B cell (primary cell): ENCODE data around the gene OTOF. TPM values are rescaled to one million over a fixed set of nuclear protein-coding genes. Genes with fewer than 3 reads are reported as not detected.

ENCODE experiments used
- ATAC-seq: fragments of 200-7000 bp; cut with Tn5 transposase; one replicate; pipeline ENCODE4 v1.10.0; 2021; ENCODE audit warnings: low read depth, mild to moderate bottlenecking, moderate number of reproducible peaks, moderate library complexity
- CTCF ChIA-PET: fragments of 350-600 bp; sonication (Branson Sonifier 250); formaldehyde crosslinking; loops from one replicate; lab custom pipeline; 2021; ENCODE audit warnings: antibody characterized with exemption, inconsistent platforms; lab: Charles Lee
- POLR2A ChIA-PET: fragments of 350-600 bp; sonication (Branson Sonifier 250); formaldehyde crosslinking; loops from one replicate; lab custom pipeline; 2021; ENCODE audit warnings: antibody characterized with exemption; lab: Charles Lee
- DNase-seq: peaks from one replicate; pipeline ENCODE4 v3.0.0; 2013
- H2AFZ ChIP-seq: 2 replicates; pipeline ENCODE4 v1.6.1; 2012; ENCODE audit warnings: mild to moderate bottlenecking, low read depth, low read length; ENCODE audit not compliant: insufficient read depth, poor library complexity, severe bottlenecking
- H3K27ac ChIP-seq, 2 donors: 1 replicate in 1 of 2; 2 replicates in 1 of 2; pipeline ENCODE4 v1.5.1; 2012 to 2013; ENCODE audit warnings: low read length in 2 of 2, mild to moderate bottlenecking in 2 of 2, moderate library complexity in 1 of 2
- H3K27me3 ChIP-seq, 4 experiments: fragments of 200-600 bp in 1 of 4; sonication (generic) in 1 of 4; replicated peaks in 1 of 4; 1 replicate in 2 of 4; 2 replicates in 2 of 4; pipeline versions ENCODE4 v1.6.1 to v1.7.0; 2013 to 2016; ENCODE audit warnings: low read length in 3 of 4, mild to moderate bottlenecking in 2 of 4, mixed read lengths in 1 of 4, moderate library complexity in 1 of 4; ENCODE audit not compliant: insufficient read depth in 4 of 4, control insufficient read depth in 3 of 4; ENCODE audit errors: control extremely low read depth in 1 of 4
- H3K36me3 ChIP-seq, 2 experiments: replicated peaks in 1 of 2; 1 replicate in 1 of 2; 2 replicates in 1 of 2; pipeline versions ENCODE4 v1.6.1 to v1.7.1; 2013; ENCODE audit warnings: low read length in 1 of 2; ENCODE audit not compliant: insufficient read depth in 2 of 2, control insufficient read depth in 1 of 2; ENCODE audit errors: control extremely low read depth in 1 of 2, extremely low read depth in 1 of 2
- H3K4me1 ChIP-seq, 2 donors: fragments of 200-600 bp in 1 of 2; sonication (generic) in 1 of 2; 1 replicate in 1 of 2; 2 replicates in 1 of 2; pipeline versions ENCODE4 v1.5.1 to v1.6.1; 2013 to 2017; ENCODE audit warnings: low read length in 2 of 2; ENCODE audit not compliant: control insufficient read depth in 2 of 2, insufficient read depth in 2 of 2
- H3K4me2 ChIP-seq: replicated peaks from 2 replicates; pipeline ENCODE3; 2012; ENCODE audit warnings: mild to moderate bottlenecking, low read depth, low read length; ENCODE audit not compliant: poor library complexity, severe bottlenecking
- H3K4me3 ChIP-seq, 5 experiments: fragments of 200-600 bp in 1 of 5; sonication (generic) in 1 of 5; 1 replicate in 3 of 5; 2 replicates in 2 of 5; pipeline versions ENCODE4 v1.5.1 to v1.7.0; 2011 to 2016; ENCODE audit warnings: low read length in 4 of 5, mild to moderate bottlenecking in 4 of 5, low read depth in 2 of 5, control low read depth in 1 of 5, moderate library complexity in 1 of 5; ENCODE audit not compliant: insufficient read depth in 1 of 5; ENCODE audit errors: control extremely low read depth in 1 of 5, extremely low read depth in 1 of 5
- H3K79me2 ChIP-seq: fragments of 200-600 bp; sonication (generic); one replicate; pipeline ENCODE4 v1.6.0; 2016; ENCODE audit warnings: low read length; ENCODE audit not compliant: control insufficient read depth, insufficient read depth
- H3K9ac ChIP-seq: fragments of 200-600 bp; sonication (generic); 2 replicates; pipeline ENCODE4 v1.6.1; 2017; ENCODE audit warnings: mild to moderate bottlenecking, low read length, moderate library complexity
- H3K9me3 ChIP-seq, 3 donors: one replicate each; pipeline versions ENCODE4 v1.6.1 to v1.7.1; 2013; ENCODE audit warnings: low read length in 2 of 3; ENCODE audit not compliant: control insufficient read depth in 2 of 3, insufficient read depth in 1 of 3; ENCODE audit errors: control extremely low read depth in 1 of 3
- H4K20me1 ChIP-seq: 2 replicates; pipeline ENCODE4 v1.6.0; 2012; ENCODE audit warnings: mild to moderate bottlenecking, low read length; ENCODE audit not compliant: insufficient read depth, control insufficient read depth, poor library complexity, severe bottlenecking
- H3K27ac Mint-ChIP-seq: one replicate; pipeline ENCODE4 v1.8.0; 2021; ENCODE audit warnings: mixed read lengths
- H3K27me3 Mint-ChIP-seq: one replicate; pipeline ENCODE4 v1.8.0; 2021; ENCODE audit warnings: mixed read lengths
- H3K4me1 Mint-ChIP-seq: one replicate; pipeline ENCODE4 v1.8.0; 2021; ENCODE audit warnings: mixed read lengths
- H3K4me3 Mint-ChIP-seq: one replicate; pipeline ENCODE4 v1.8.0; 2021; ENCODE audit warnings: mixed read lengths
- H3K9me3 Mint-ChIP-seq: one replicate; pipeline ENCODE4 v1.8.0; 2022; ENCODE audit warnings: mixed read lengths; ENCODE audit not compliant: insufficient read depth
- EZH2 ChIP-seq: IDR thresholded peaks from 2 replicates; pipeline ENCODE4 v1.6.1; 2012; ENCODE audit warnings: borderline replicate concordance, low read depth, mild to moderate bottlenecking, moderate library complexity, low read length; ENCODE audit not compliant: insufficient read depth, poor library complexity, severe bottlenecking
- WGBS: methylation state at CpG from one replicate; pipeline ENCODE4 v1.1.5; 2013; ENCODE audit warnings: missing lambda C conversion rate; ENCODE audit not compliant: insufficient coverage; 5-methylcytosine and 5-hydroxymethylcytosine counted together
- intact Hi-C: fragments of 100-400 bp; cut with micrococcal nuclease; formaldehyde crosslinking; loops from one replicate; pipeline ENCODE4 v1.10.0; 2022
- polyA plus RNA-seq: library from polyadenylated mRNA; depleted of rRNA; stranded (reverse); fragments of >200 nt; gene quantifications from 2 replicates; pipeline ENCODE4 v1.2.3, GENCODE V29; 2012
- total RNA-seq, 2 donors: library from RNA; stranded (reverse); fragments of 120-200 nt in 1 of 2; gene quantifications; 1 replicate in 1 of 2; 2 replicates in 1 of 2; pipeline versions ENCODE4 v1.2.3 to v1.2.4, GENCODE V29; 2013 to 2022
- TF ChIP-seq, protein P1 (sequence below): fragments of 200-600 bp; IDR thresholded peaks from one replicate; pipeline ENCODE4 v1.8.0; 2022; ENCODE audit warnings: antibody characterized with exemption, mild to moderate bottlenecking

Gene OTOF
- total and polyA plus RNA-seq, 2 donors (not counting 1 experiment from before 2014, with no cell fraction given) = not detected

DNA sequence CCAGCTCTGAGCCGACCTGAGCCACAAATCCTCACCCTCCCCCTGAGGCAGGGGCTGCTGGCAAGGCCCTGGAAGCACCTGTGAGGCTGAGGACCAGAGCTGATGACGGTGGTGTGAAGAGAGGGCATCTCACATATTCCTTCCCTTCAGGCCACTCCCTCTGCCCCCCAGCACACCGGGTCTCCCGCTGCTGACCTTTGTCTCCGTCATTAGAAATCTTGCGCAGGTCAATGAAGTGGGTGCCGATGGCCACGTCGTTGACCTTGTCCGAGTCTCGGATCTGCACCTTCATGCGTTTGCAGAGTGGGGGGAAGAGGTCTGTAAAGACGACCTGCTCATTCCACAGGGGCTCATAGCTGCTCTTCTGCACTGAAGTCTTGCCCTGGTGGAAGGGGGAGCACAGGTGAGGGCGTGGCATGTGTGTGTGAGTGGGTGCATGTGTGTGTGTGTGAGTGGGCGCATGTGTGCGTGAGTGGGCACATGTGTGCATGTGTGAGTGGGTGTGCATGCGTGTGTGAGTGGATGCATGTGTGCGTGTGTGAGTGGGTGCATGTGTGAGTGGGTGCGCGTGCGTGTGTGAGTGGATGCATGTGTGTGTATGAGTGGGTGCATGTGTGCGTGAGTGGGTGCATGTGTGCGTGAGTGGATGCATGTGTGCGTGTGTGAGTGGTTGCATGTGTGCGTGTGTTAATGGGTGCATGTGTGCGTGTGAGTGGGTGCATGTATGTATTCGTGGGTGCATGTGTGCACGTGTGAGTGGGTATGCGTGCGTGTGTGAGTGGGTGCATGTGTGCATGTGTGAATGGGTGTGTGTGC is 4.5 kb upstream of the OTOF start:
- intact Hi-C loops = no loop called here
- DNase-seq (no peak), ATAC-seq (no peak)
- H2AFZ ChIP-seq = no peak overlapping the region
- no peaks in the 10 kb centered on the region for H3K4me1 ChIP-seq
- no peaks in the 10 kb centered on the region for H4K20me1 ChIP-seq
- no peak overlapping the region for H3K27ac ChIP-seq
- WGBS = 95% methylated on average over 27 of the region's 30 CpGs
- H3K9me3 ChIP-seq = peaks cover 0 to 3% (median 0%) of the 10 kb centered on the region in 3 donors
- H3K9me3 Mint-ChIP-seq = no peaks in the 10 kb centered on the region
- TF ChIP-seq, protein P1, sequence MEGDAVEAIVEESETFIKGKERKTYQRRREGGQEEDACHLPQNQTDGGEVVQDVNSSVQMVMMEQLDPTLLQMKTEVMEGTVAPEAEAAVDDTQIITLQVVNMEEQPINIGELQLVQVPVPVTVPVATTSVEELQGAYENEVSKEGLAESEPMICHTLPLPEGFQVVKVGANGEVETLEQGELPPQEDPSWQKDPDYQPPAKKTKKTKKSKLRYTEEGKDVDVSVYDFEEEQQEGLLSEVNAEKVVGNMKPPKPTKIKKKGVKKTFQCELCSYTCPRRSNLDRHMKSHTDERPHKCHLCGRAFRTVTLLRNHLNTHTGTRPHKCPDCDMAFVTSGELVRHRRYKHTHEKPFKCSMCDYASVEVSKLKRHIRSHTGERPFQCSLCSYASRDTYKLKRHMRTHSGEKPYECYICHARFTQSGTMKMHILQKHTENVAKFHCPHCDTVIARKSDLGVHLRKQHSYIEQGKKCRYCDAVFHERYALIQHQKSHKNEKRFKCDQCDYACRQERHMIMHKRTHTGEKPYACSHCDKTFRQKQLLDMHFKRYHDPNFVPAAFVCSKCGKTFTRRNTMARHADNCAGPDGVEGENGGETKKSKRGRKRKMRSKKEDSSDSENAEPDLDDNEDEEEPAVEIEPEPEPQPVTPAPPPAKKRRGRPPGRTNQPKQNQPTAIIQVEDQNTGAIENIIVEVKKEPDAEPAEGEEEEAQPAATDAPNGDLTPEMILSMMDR = no peak
- no peak for TF ChIP-seq EZH2
- no peak overlapping the region for H3K9ac ChIP-seq
- H3K4me3 Mint-ChIP-seq = no peak overlapping the region
- no peak overlapping the region for H3K4me2 ChIP-seq
- no peaks in the 10 kb centered on the region for H3K36me3 ChIP-seq
- H3K4me3 ChIP-seq = no peak overlapping the region
- H3K27me3 Mint-ChIP-seq = peaks cover 13% of the 10 kb centered on the region
- H3K27me3 ChIP-seq = no peaks in the 10 kb centered on the region
- H3K27ac Mint-ChIP-seq = no peak overlapping the region
- peaks cover 3% of the 10 kb centered on the region for H3K4me1 Mint-ChIP-seq
- ChIA-PET CTCF (no interaction called here), POLR2A (no interaction called here)
- H3K79me2 ChIP-seq = no peaks in the 10 kb centered on the region

DNA sequence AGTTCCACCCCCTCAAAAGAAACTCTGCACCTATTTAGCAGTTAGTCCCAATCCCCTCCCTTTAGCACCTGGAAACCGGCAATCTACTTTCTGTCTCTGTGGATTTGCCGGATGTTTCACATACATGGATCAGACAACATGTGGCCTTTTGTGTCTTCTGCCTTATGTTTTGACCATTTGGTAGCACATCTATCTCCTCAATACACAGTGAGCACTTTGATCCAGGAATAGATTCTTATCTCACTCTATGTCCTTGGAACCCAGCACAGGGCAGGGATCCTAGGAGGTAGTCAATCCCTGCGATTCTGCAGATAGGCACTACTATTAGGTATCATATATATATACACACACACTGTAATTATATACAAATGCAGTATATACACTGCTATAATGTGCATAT is 3.8 kb upstream of the OTOF start:
- Mint-ChIP-seq H3K27me3 (peaks cover 13% of the 10 kb centered on the region), H3K9me3 (no peaks in the 10 kb centered on the region), H3K27ac (no peak overlapping the region), H3K4me3 (no peak overlapping the region), H3K4me1 (peaks cover 3% of the 10 kb centered on the region)
- Histone ChIP-seq H3K4me2 (no peak overlapping the region), H3K27ac (no peak overlapping the region), H4K20me1 (no peaks in the 10 kb centered on the region), H3K4me3 (no peak overlapping the region), H3K79me2 (no peaks in the 10 kb centered on the region), H3K4me1 (no peaks in the 10 kb centered on the region), H3K9ac (no peak overlapping the region), H3K9me3 (peaks cover 0 to 3% (median 0%) of the 10 kb centered on the region in 3 donors), H3K27me3 (no peaks in the 10 kb centered on the region), H3K36me3 (no peaks in the 10 kb centered on the region), H2AFZ (no peak overlapping the region)
- TF ChIP-seq, protein P1 = no peak
- no peak for TF ChIP-seq EZH2
- intact Hi-C loops = no loop called here
- CTCF ChIA-PET = no interaction called here
- POLR2A ChIA-PET = no interaction called here
- DNase-seq = no peak
- ATAC-seq = no peak
- WGBS = 100% methylated on average over 2 of the region's 3 CpGs
